HG03159 (cell line): Measurements from ENCODE around the gene ZFAND6.
"Not testable (repeated sequence)": the region's sequence is repeated elsewhere in the genome, so short reads cannot be mapped to it uniquely, and the experiment has no call there.

Experiments used
- ATAC-seq: cut with Tn5 transposase; IDR thresholded peaks from one replicate; pipeline ENCODE4 v1.9.1; 2021; ENCODE audit warnings: mild to moderate bottlenecking, moderate library complexity; ENCODE audit not compliant: unreplicated experiment

The ZFAND6 gene

GRCh38 chr15:80095969-80096368, 36.5 kb downstream of the ZFAND6 start:
- no peak for ATAC-seq

- no peak for ATAC-seq
Observed at GRCh38 chr15:80098341-80098740, 38.9 kb downstream of the ZFAND6 start.

DNA sequence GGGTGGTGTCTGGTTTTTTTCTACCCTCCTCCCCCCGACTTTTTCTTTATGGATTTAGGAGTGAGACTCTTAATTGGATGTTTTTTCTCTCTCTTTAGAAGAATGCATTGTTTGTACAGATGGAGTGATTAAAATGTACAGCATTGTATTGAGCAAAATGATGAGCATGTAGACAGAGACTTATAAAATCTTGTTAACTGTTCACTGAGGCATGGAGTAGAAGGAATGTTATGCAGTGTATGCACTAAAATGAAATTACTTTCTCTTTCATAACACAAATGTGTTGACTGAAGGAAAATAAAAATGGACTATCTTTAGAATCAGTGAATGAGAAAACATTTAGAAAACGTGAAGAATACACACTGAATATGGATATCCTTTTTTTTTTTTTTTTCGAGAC, 39.8 kb downstream of the ZFAND6 start:
- ATAC-seq, result peak; percentile 58

- ATAC-seq, result peak; percentile 73
Observed at GRCh38 chr15:80099662-80100061, 40.2 kb downstream of the ZFAND6 start.

DNA sequence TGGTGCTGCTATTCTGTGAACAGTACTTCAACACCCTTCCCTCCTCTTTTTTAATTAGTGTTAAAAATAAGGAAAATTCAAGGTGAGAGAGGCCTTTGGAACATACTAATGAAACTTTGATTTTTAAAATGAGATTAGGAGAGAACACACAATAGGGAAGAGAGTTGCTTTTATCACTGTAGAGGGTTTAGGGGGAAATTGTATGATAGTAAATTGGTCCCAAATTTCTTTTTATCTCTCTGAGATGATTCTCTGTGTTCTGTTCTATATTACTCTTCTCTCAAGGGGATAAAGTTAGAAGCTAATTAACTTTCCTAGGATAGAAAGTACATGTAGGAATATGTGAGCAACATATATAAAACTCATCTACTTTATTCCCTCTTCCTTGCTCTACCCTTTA, 40.8 kb downstream of the ZFAND6 start:
- no peak for ATAC-seq

DNA sequence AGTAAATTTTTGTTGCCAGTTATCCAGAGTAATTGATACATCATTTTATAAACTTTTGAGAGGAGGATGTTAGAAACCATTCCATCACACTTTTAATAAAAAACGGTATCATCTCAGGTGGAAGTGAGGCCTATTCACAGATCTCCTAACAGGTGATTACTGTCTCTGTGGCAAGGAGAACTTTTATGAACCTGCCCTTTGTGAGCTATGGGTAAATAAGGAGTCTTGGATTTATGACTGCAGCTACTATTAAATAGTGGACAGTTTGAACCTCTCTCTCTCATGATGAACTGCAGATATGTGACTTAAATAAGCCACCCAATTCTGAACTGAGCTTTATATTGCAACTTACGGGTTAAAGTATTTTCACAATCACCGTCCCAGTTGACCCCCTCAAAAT, 45.7 kb downstream of the ZFAND6 start:
- no peak for ATAC-seq

DNA sequence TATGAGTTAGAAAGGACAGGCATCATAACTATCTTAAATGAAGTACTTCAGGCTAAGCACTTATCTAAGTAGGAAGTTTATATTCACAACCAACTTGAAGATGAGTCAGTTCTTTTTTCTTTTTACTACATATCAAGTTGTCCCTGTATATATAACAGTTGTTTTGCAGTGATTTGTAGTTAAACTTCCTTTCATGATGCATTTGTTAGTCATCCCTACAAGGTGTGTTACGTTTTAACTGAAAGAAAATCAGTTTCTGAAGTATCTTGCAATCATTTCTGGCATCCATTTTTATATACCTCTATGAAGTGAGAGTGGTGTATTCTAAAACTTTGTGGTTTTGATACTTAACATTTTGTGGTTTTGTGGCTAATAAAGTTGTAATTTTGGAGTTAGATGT, 46.1 kb downstream of the ZFAND6 start:
- no peak for ATAC-seq

DNA sequence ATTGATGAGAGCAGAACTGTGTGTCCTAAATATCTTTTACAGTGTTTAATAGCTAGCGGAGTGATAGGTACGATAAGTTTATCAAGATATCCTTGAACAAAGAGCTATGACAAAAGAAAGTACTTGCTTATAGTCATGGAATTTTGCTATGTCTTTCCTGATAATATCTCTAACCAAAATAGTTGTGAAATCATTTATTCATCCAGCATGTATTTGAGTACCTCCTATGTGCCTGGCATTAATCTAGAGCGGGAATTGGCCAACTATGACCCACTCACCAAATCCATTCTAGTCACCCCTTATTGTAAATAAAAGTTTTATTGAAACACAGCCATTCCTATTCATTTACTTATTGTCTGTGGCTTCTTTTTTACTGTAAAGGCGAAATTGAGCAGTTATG, 46.6 kb downstream of the ZFAND6 start:
- ATAC-seq, result no peak

- ATAC-seq, result no peak
Observed at GRCh38 chr15:80107204-80107603, 47.7 kb downstream of the ZFAND6 start.

DNA sequence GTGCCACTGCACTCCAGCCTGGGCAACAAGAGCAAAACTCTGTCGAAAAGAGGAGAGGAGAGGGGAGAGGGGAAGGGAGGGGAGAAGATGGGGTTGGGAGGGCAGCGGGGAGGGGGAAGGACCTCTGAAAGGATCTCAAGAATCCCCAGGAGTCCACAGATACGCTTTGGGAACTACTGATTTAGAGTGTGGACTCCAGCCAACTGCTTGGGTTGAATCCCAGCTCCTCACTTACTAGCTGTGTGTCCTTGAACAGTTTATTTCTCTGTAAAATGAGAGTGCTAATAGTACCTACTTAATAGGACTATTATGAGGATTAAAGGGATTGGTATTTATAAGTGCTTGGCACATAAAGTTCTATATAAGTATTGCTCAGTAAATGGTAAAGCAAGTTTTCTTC, 48.3 kb downstream of the ZFAND6 start:
- ATAC-seq, result no peak

DNA sequence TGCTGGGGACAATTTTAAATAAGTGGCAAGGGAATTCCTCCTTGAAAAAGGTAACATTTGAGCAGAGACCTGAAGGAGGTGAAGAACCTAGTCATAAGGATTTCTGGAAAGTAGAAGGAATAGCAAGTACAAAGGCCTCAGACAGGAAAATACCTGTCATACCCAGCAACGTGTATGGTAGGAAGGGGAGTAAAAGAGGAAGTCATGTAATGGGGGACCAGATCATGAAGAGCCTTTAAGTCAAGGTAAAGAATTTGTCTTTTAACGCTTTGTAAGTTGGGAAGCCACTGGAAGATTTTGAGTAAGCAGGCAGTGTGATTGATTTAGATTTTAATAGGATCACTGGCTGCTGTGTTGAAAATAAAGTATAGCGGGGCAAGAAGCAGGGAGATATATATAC, 49.9 kb downstream of the ZFAND6 start:
- no peak for ATAC-seq

DNA sequence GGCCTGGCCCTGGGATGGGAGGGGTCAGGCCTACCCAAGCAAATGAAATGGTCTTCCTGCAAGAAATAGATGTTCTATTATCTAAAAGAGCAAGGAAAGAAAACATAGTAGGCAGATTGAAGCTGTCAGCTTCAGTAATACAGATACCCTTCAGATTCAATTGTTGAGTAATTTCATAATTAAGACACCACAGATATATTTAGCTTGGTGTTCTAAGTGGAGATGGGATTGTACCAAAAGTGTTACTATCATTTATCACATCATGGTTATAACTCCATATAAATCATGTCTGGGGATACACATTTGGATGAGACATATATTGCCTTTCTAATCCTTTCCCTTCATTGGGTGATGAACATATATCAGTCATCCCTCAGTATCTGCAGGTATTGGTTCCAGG, 51.4 kb downstream of the ZFAND6 start:
- ATAC-seq, result no peak

GRCh38 chr15:80114114-80114513, 54.6 kb downstream of the ZFAND6 start:
- ATAC-seq, result no peak

DNA sequence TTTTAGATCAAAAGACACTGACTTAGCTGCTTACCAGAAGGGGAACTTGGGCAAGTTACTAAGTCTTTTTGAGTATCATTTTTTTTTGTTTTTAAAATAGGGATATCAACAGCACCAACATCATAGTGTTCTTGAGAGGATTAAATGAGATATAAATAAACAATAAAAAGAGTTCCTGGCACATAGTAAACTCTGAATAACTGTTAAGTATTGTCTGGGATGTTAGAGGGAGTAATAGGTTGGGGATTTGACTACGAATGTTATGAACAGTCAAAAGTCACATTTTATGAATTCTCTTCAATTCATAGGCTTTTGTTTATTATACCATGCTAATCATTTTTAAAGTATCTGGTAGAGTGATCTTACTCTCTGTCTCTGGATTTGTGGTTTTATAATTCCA, 55.5 kb downstream of the ZFAND6 start:
- ATAC-seq, result no peak

DNA sequence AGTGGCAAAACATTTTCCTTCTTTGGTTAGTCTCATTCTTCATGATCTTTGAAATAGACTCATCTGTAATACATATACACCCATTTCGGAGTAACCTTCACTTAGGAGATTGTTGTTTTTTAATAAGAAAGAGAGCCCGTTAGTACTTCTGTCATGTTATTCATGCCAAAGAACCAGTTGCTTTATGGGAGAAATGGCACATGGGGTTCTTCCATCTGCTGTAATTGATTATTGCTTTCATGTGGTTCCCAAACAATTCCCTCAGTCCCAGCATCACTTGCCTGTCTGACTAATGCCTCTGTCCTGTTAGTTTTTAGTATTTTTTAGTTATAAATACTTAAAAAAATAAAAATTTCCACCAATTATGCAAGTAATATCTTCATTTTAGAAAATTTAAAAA, 59.5 kb downstream of the ZFAND6 start:
- no peak for ATAC-seq

- no peak for ATAC-seq
Observed at GRCh38 chr15:80120636-80121035, 61.2 kb downstream of the ZFAND6 start.

- no peak for ATAC-seq
Observed at GRCh38 chr15:80121546-80121945, 62.1 kb downstream of the ZFAND6 start.

DNA sequence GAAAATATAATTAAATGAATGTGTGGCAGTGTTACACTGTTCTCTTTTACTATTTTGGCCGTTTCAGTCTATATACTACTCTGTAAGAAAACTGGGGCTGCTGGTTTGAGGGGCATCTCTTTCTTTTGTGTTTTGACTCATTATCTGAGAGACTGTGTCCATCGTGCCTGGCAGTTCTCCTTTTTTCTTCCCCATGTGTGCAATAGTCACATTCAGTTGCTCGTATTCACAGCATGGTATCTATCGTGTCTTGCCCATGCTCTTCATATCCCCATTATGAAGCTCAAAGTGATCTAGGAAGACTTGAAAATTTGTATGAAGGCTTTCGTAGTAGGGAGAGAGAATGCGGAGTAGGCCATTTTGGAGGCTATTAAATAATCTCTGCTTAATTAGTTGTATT, 63.6 kb downstream of the ZFAND6 start:
- no peak for ATAC-seq

DNA sequence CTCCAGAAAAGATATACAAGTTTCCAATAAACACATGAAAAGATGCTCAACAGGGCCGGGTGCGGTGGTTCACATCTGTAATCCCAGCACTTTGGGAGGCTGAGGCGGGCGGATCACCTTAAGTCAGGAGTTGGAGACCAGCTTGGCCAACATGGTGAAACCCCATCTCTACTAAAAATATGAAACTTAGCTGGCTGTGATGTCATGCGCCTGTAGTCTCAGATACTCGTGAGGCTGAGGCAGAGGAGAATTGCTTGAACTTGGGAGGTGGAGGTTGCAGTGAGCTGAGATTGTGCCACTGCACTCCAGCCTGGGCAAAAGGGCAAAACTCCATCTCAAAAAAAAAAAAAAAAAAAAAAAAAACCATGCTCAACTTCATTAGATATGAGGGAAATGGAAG, 67.8 kb downstream of the ZFAND6 start:
- not testable (repeated sequence) for ATAC-seq

- no peak for ATAC-seq
Observed at GRCh38 chr15:80127911-80128310, 68.4 kb downstream of the ZFAND6 start.

DNA sequence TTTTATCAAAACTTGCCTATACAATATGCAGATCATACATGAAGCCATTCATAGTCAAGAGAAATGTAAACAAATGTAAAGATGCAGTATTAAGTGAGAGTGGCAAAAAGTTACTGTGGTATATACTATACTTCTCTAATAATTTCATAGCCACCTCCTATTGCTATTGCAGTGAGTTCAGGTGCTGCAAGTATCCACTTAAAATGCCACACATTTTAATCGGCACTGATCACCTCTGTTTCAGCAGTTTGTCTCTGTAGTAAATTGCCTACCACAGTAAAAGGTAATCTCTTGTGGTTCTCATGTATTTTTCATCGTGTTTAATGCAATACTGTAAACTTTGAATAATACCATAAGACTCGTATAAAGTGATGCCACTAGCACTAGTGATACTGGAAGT, 72.9 kb downstream of the ZFAND6 start:
- no peak for ATAC-seq

DNA sequence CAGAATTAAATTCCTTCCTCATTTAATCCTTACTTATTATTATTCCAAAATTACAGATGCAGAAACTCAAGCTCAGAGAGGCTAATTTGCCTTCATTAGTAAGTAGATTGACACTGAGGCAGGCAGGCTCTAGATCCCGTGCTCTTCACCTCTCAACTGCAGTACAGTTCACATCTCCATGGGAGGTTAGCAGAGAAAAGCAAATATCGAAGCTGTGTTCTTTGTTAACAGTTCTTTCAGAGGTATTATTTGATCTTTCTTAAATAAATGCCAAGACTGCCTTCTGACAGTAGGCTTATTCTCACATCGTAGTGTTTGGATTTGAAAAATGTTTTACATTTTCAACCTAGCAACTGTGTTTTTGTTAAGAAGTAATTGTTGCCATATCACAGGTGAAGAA, 77.4 kb downstream of the ZFAND6 start:
- ATAC-seq, result no peak

- ATAC-seq, result no peak
Observed at GRCh38 chr15:80138961-80139360, 79.5 kb downstream of the ZFAND6 start.

DNA sequence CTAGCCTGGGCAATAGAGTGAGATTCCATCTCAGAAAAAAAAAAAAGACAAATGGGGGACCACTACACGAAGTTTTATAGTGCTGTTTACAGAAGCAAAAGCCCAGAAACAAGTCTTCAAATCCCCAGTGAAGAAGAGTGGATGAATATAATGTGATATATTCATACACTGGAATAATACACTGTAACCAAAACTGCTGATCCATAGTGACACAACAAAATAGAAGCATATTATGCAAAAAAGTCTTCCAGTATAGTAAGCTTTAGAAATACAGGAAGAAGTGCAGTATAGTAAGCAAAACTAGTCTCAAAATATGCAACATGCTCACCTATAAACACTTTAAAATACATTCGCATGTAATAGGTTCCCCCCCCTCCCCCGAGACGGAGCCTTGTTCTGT, 81.4 kb downstream of the ZFAND6 start:
- ATAC-seq, result no peak
